Neutrophil (primary cell): Measurements from ENCODE around the gene HOXA11.
A peak's percentile ranks its signal among the peaks of the same experiment; 100 is the strongest.

ENCODE experiments used
- H3K27ac ChIP-seq: fragments of 200-600 bp; sonication (generic); 2 replicates; pipeline ENCODE4 v1.5.1; 2016; ENCODE audit warnings: mild to moderate bottlenecking, moderate library complexity
- H3K27me3 ChIP-seq: fragments of 200-600 bp; sonication (generic); 2 replicates; pipeline ENCODE4 v1.6.0; 2016; ENCODE audit warnings: mild to moderate bottlenecking
- H3K36me3 ChIP-seq: fragments of 200-600 bp; sonication (generic); 2 replicates; pipeline ENCODE4 v1.5.1; 2017
- H3K4me1 ChIP-seq, 2 experiments: fragments of 200-600 bp in 1 of 2; sonication (generic) in 1 of 2; 1 replicate in 1 of 2; 2 replicates in 1 of 2; pipeline versions ENCODE4 v1.5.1 to v1.6.1; 2013 to 2016; ENCODE audit warnings: low read depth in 1 of 2, low read length in 1 of 2, mild to moderate bottlenecking in 1 of 2, moderate library complexity in 1 of 2; ENCODE audit not compliant: control insufficient read depth in 1 of 2, insufficient read depth in 1 of 2
- H3K4me3 ChIP-seq, 2 experiments: fragments of 200-600 bp in 1 of 2; sonication (generic) in 1 of 2; 1 replicate in 1 of 2; 2 replicates in 1 of 2; pipeline ENCODE4 v1.5.1; 2013 to 2016; ENCODE audit warnings: low read depth in 1 of 2, low read length in 1 of 2, mild to moderate bottlenecking in 1 of 2, moderate library complexity in 1 of 2
- H3K9me3 ChIP-seq: fragments of 200-600 bp; sonication (generic); 2 replicates; pipeline ENCODE4 v1.5.1; 2016
- TF ChIP-seq, protein P1 (sequence below): fragments of 200-600 bp; sonication (generic); IDR thresholded peaks from 2 replicates; pipeline ENCODE4 v1.5.1; 2016; ENCODE audit warnings: antibody characterized with exemption

Gene HOXA11

DNA sequence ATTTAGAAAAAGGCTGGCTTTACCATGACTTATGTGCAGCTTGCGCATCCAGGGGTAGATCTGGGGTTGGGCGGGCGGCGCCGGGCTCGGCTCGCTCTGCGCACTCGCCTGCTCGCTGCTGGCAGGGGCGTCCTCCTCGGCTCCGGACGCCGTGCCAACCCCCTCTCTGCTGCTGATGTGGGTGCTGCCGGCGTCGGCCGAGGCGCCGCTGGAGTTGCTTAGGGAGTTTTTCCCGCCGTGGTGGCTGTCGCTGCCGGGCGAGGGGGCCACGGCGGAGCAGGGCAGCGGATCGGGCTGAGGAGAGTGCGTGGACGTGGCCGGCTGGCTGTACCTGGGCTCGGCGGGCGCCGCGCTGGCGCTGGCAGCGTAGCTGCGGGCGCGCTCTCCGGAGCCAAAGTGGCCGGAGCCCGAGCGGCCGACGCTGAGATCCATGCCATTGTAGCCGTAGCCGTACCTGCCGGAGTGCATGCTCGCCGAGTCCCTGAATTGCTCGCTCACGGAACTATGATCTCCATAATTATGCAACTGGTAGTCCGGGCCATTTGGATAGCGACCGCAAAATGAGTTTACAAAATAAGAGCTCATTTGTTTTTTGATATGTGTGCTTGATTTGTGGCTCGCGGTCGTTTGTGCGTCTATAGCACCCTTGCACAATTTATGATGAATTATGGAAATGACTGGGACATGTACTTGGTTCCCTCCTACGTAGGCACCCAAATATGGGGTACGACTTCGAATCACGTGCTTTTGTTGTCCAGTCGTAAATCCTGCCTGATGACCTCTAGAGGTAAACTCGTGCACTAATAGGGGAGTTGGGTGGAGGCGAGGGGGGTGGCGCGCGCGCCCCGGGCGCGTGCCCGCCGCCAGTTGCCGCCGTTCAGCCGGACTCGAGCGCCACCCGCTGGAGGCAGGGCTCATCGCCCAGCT, 41.7 kb downstream of the HOXA11 start, which contains the start of gene HOXA5:
HOXA5 (minus strand) TSS at position 659 of the 927 bp plus-strand sequence; CDS start at position 585, 74 bp downstream.
- Histone ChIP-seq H3K27me3 (peaks cover 75% of the 10 kb centered on the region), H3K27ac (peak within 1 kb of the TSS; percentile 60)
- TF ChIP-seq, protein P1, sequence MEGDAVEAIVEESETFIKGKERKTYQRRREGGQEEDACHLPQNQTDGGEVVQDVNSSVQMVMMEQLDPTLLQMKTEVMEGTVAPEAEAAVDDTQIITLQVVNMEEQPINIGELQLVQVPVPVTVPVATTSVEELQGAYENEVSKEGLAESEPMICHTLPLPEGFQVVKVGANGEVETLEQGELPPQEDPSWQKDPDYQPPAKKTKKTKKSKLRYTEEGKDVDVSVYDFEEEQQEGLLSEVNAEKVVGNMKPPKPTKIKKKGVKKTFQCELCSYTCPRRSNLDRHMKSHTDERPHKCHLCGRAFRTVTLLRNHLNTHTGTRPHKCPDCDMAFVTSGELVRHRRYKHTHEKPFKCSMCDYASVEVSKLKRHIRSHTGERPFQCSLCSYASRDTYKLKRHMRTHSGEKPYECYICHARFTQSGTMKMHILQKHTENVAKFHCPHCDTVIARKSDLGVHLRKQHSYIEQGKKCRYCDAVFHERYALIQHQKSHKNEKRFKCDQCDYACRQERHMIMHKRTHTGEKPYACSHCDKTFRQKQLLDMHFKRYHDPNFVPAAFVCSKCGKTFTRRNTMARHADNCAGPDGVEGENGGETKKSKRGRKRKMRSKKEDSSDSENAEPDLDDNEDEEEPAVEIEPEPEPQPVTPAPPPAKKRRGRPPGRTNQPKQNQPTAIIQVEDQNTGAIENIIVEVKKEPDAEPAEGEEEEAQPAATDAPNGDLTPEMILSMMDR, result peak; percentile 45

DNA sequence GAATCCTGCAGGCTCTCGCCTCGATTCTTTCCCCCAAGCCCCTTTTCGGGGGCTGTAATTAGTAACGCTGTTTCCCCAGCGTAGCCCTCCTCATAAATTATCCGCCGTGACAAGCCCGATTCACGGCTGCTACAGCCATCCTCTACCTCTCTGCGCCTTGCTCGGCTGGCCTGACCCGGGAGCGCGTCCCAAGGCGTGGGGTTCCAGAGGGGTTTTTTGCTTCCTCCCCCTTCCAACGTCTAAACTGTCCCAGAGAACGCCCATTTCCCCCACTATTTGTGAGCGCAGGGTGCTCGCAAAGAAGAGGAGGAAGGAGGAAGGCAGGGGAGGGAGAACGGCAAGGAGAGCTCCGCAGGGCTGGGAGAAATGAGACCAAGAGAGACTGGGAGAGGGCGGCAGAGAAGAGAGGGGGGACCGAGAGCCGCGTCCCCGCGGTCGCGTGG, 42.4 kb downstream of the HOXA11 start:
- H3K36me3 ChIP-seq, result no peaks in the 10 kb centered on the region
- peak overlapping the region; percentile 60 for H3K27ac ChIP-seq
- H3K4me1 ChIP-seq, result peaks cover 3 to 4% of the 10 kb centered on the region in 2 experiments
- H3K9me3 ChIP-seq, result no peaks in the 10 kb centered on the region
- H3K4me3 ChIP-seq, result peak overlapping the region; percentile 38 to 41
- peaks cover 75% of the 10 kb centered on the region for H3K27me3 ChIP-seq
- TF ChIP-seq, protein P1, result no peak

More for the DNA sequence above, 41.7 kb downstream of the HOXA11 start, which contains the start of gene HOXA5:
- peak within 1 kb of the TSS; percentile 38 to 41 for H3K4me3 ChIP-seq
- H3K9me3 ChIP-seq, result no peaks in the 10 kb centered on the region
- H3K36me3 ChIP-seq, result no peaks in the 10 kb centered on the region
- peaks cover 8 to 11% of the 10 kb centered on the region in 2 experiments for H3K4me1 ChIP-seq

DNA sequence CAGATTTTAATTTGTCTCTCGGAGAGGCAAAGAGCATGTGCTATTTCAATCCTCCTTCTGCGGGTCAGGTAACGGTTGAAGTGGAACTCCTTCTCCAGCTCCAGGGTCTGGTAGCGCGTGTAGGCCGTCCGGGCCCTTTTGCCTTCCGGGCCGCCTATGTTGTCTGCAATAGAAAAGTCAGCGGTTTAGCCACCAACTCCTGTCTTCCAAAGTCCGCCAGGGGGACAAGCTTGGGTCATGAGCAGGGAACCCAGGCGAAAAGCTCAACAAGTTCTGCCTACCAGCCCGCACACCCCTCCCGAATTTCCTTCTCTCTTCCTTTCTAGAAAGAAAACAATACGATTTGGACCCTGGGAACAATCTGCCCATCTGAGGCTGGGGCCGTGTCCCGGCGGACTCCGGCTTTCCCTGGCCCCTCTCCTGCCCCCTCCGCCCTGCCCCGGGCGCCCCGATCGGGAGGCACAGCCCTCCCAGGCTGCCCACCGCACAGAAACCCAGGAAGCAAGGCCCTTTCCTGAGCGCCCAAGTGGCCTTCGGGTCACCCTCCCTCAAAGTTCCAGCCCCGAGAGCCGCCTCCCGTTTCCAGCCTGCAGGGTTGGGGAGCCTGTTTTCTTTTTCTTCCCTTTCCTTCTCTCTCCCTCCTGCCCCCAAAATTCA, 43.0 kb downstream of the HOXA11 start:
- H3K4me3 ChIP-seq, result peak overlapping the region; percentile 38 to 41
- no peak overlapping the region for H3K27ac ChIP-seq
- peaks cover 75% of the 10 kb centered on the region for H3K27me3 ChIP-seq
- TF ChIP-seq, protein P1, result no peak
- no peaks in the 10 kb centered on the region for H3K4me1 ChIP-seq
- no peaks in the 10 kb centered on the region for H3K9me3 ChIP-seq
- H3K36me3 ChIP-seq, result no peaks in the 10 kb centered on the region

DNA sequence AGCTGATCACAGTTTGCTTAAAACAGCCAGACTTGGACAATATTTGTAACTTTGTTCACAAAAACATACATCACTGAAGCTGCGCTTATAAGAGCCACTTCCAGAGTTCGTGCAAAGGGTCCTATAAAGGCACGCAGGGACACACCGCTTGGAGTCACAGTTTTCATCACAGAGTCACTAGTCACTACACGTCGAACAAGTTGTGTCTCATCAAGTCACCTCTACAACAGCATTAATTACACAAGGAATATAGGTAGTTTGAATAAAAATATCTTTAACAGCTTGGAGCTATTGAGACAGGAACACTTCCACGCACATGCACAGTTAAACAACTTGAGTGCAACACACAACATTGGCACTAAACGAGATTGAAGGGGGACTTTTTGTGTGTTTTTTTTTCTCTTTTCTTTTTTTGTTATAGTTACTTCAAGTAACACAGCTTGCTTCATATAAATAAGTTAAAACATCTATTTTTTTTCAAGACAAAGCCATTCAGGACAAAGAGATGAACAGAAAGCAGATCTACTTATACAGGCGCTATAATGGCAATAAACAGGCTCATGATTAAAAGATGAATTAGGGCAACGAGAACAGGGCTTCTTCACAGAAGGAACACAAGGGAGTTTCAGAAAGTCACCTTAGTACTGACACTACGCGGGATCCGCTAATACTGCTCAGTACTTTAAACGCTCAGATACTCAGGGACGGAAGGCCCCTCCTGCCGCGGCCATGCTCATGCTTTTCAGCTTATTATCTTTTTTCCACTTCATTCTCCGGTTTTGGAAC, 43.7 kb downstream of the HOXA11 start:
- H3K4me3 ChIP-seq, result no peak overlapping the region
- H3K27me3 ChIP-seq, result peaks cover 75% of the 10 kb centered on the region
- no peak overlapping the region for H3K27ac ChIP-seq

More for the DNA sequence above, 43.7 kb downstream of the HOXA11 start:
- H3K4me1 ChIP-seq, result no peaks in the 10 kb centered on the region
- no peaks in the 10 kb centered on the region for H3K9me3 ChIP-seq
- no peaks in the 10 kb centered on the region for H3K36me3 ChIP-seq
- TF ChIP-seq, protein P1, result no peak
